ENCODE data around the gene CDH23. TPM values are rescaled to one million over a fixed set of nuclear protein-coding genes. Genes with fewer than 3 reads are reported as not detected.

Gene CDH23
- total RNA-seq, 1 donor from 2014 or later, result 10.3 TPM

GRCh38 chr10:71374481-71375233, 22.1 kb upstream of the CDH23 start:
- no peak for DNase-seq (ENCODE audit: extremely low spot score in 2 of 2)
- TF ChIP-seq CTCF (IDR thresholded peaks at IDR 0.05) (no peak), POLR2A (IDR thresholded peaks at IDR 0.05) (no peak), POLR2AphosphoS5 (IDR thresholded peaks at IDR 0.05; ENCODE audit: insufficient read depth in 1 of 2, low read depth in 1 of 2) (no peak)
- no peaks in the 10 kb centered on the region for H3K36me3 ChIP-seq
- no peak overlapping the region for H3K27ac ChIP-seq
- H3K4me1 ChIP-seq, result peaks cover 7% of the 10 kb centered on the region
- H3K4me3 ChIP-seq, result no peak overlapping the region
- intact Hi-C loops (cut with DNase I), result no loop called here
- H3K27me3 ChIP-seq, result no peaks in the 10 kb centered on the region
- H3K9me3 ChIP-seq, result no peaks in the 10 kb centered on the region

GRCh38 chr10:71375952-71376351, 20.8 kb upstream of the CDH23 start:
- Histone ChIP-seq H3K36me3 (no peaks in the 10 kb centered on the region), H3K27ac (no peak overlapping the region), H3K4me1 (peaks cover 7% of the 10 kb centered on the region), H3K4me3 (no peak overlapping the region), H3K27me3 (no peaks in the 10 kb centered on the region), H3K9me3 (no peaks in the 10 kb centered on the region)
- TF ChIP-seq CTCF (IDR thresholded peaks at IDR 0.05) (no peak), POLR2A (IDR thresholded peaks at IDR 0.05) (no peak), POLR2AphosphoS5 (IDR thresholded peaks at IDR 0.05; ENCODE audit: insufficient read depth in 1 of 2, low read depth in 1 of 2) (no peak)
- intact Hi-C loops (cut with DNase I), result no loop called here
- DNase-seq (ENCODE audit: extremely low spot score in 2 of 2), result no peak

GRCh38 chr10:71378336-71379117, 18.2 kb upstream of the CDH23 start:
- Histone ChIP-seq H3K27ac (no peak overlapping the region), H3K4me3 (no peak overlapping the region), H3K27me3 (no peaks in the 10 kb centered on the region), H3K36me3 (no peaks in the 10 kb centered on the region), H3K4me1 (peaks cover 7% of the 10 kb centered on the region), H3K9me3 (no peaks in the 10 kb centered on the region)
- intact Hi-C loops (cut with DNase I), result no loop called here
- TF ChIP-seq POLR2AphosphoS5 (IDR thresholded peaks at IDR 0.05; ENCODE audit: insufficient read depth in 1 of 2, low read depth in 1 of 2), result no peak
- DNase-seq (ENCODE audit: extremely low spot score in 2 of 2), result no peak

- no peaks in the 10 kb centered on the region for H3K9me3 ChIP-seq
- intact Hi-C loops (cut with DNase I), result no loop called here
- H3K4me3 ChIP-seq, result no peak overlapping the region
- peaks cover 7% of the 10 kb centered on the region for H3K4me1 ChIP-seq
- TF ChIP-seq POLR2A (IDR thresholded peaks at IDR 0.05) (no peak), POLR2AphosphoS5 (IDR thresholded peaks at IDR 0.05; ENCODE audit: insufficient read depth in 1 of 2, low read depth in 1 of 2) (no peak), CTCF (IDR thresholded peaks at IDR 0.05) (no peak)
- no peak for DNase-seq (ENCODE audit: extremely low spot score in 2 of 2)
- H3K36me3 ChIP-seq, result no peaks in the 10 kb centered on the region
- H3K27ac ChIP-seq, result no peak overlapping the region
- H3K27me3 ChIP-seq, result no peaks in the 10 kb centered on the region
These were observed 17.5 kb upstream of the CDH23 start for GRCh38 chr10:71379118-71379766.

GRCh38 chr10:71380841-71381240, 15.9 kb upstream of the CDH23 start:
- no peak overlapping the region for H3K27ac ChIP-seq
- DNase-seq (ENCODE audit: extremely low spot score in 2 of 2), result no peak
- no peaks in the 10 kb centered on the region for H3K9me3 ChIP-seq
- no peaks in the 10 kb centered on the region for H3K36me3 ChIP-seq
- H3K4me1 ChIP-seq, result peaks cover 7% of the 10 kb centered on the region
- intact Hi-C loops (cut with DNase I), result no loop called here
- no peak overlapping the region for H3K4me3 ChIP-seq
- H3K27me3 ChIP-seq, result no peaks in the 10 kb centered on the region
- no peak for TF ChIP-seq POLR2A (IDR thresholded peaks at IDR 0.05)

All from vagina (tissue), 2 donors.